HAP-1 (cell line): ENCODE results near the gene CCDC167.
"Not testable (repeated sequence)": the region's sequence is repeated elsewhere in the genome, so short reads cannot be mapped to it uniquely, and the experiment has no call there.

ENCODE experiments used
- DNase-seq, 2 experiments: peaks; one replicate each; pipeline ENCODE4 v3.0.0-alpha.2; 2016 to 2020; ENCODE audit warnings: low spot score in 2 of 2
- H3K27me3 ChIP-seq: fragments of 250-450 bp; sonication (Bioruptor Pico); 2 replicates; pipeline ENCODE4 v1.5.1; 2020; ENCODE audit warnings: low read depth, mild to moderate bottlenecking, moderate library complexity
- H3K36me3 ChIP-seq: fragments of 250-450 bp; sonication (Bioruptor Pico); replicated peaks from 2 replicates; pipeline ENCODE4 v1.5.1; 2020; ENCODE audit warnings: mild to moderate bottlenecking
- H3K4me1 ChIP-seq: fragments of 250-450 bp; sonication (Bioruptor Pico); 2 replicates; pipeline ENCODE4 v1.5.1; 2020; ENCODE audit warnings: mild to moderate bottlenecking
- H3K4me3 ChIP-seq: fragments of 250-450 bp; sonication (Bioruptor Pico); 2 replicates; pipeline ENCODE4 v1.5.1; 2020; ENCODE audit warnings: mild to moderate bottlenecking, moderate library complexity
- H3K9me3 ChIP-seq: fragments of 250-450 bp; sonication (Bioruptor Pico); 2 replicates; pipeline ENCODE4 v1.5.1; 2020; ENCODE audit warnings: mild to moderate bottlenecking, moderate library complexity
- in situ Hi-C: fragments of 300-500 bp; cut with MboI; formaldehyde crosslinking; loops from 3 replicates; pipeline ENCODE4 v1.14.3; 2020; ENCODE audit warnings: low sequenced_read_pairs, inconsistent platforms, mixed read lengths

The CCDC167 gene

DNA sequence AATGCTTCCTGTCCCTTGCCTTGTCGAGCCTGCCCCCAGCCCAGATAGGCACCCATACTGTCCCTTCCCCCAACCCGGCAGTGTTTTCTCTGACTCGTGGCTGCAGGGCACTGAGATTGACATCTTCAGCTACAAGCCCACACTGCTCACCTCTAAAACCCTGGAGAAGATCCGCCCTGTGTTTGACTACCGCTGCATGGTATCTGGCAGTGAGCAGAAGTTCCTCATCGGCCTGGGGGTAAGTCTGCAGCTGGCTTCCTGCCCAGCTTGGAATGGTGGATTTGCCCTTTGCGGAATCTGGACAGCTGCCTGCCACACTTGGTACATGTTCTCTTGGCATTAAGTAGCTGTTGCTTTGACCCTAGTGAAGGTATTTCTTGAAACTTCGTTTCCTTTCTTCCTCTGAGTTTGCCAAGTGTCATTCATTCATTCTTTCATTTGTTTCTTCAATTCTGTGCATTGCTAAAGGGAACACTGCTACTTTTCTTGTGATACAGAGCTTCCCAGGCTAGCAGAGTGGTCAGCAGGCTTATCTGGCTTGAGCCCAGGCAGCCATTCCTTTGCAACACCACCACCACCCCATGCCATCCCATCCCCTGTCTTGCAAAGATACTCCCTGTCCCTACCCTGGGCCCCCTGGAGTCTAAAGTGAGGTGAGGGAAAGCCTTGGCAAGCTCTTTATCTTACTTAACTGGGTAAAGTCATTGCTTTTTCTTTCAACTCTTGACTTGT lies 26.2 kb downstream of the CCDC167 start:
- DNase-seq = no peak
- Histone ChIP-seq H3K27me3 (no peaks in the 10 kb centered on the region), H3K36me3 (peaks cover 62% of the 10 kb centered on the region)

DNA sequence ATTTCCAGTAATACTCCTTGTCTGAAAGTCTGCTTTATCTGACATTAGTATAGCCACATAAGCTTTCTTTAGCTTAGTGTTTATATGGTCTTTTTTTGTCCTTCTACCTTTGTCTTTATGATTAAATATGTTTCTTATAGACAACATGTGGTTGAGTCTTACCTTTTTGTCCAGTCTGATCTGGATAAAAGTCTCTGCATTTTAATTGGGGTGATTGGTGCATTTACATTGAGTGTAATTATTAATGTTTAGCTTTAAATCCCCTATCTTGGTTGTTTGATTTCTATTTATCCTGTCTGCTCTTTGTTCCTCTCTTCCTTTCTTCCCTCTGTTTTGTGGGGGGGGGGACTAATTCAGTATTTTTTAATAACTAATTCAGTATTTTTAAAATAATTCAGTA lies 32.0 kb downstream of the CCDC167 start:
- in situ Hi-C loops = no loop called here
- no peak for DNase-seq
- Histone ChIP-seq H3K9me3 (no peaks in the 10 kb centered on the region), H3K4me1 (no peaks in the 10 kb centered on the region), H3K36me3 (peaks cover 43% of the 10 kb centered on the region), H3K4me3 (no peak overlapping the region), H3K27me3 (no peaks in the 10 kb centered on the region)

More for the DNA sequence above, 26.2 kb downstream of the CCDC167 start:
- Histone ChIP-seq H3K4me3 (no peak overlapping the region), H3K9me3 (no peaks in the 10 kb centered on the region), H3K4me1 (no peaks in the 10 kb centered on the region)
- in situ Hi-C loops = no loop called here

DNA sequence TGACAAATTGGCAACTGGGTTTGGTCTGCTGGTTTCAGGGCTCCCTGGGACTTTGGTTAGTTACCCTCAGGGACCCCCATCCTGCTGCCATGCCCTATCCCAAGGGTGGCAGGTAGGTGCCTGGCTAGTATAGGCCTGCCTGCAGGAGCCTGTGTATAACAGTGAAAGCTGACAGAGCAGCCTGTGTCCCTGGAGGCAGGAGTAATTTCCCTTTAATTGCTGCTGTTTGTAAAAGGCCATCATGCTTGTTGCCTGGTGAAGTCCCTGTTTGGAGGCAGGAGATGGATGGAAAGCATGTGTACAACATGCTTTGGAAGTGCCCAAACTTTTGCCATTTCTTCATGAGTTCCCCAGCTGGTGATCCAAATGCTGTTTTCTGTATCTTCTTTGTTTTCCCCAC lies 36.6 kb downstream of the CCDC167 start:
- in situ Hi-C loops = no loop called here
- no peaks in the 10 kb centered on the region for H3K4me1 ChIP-seq
- no peak for DNase-seq
- H3K4me3 ChIP-seq = no peak overlapping the region
- H3K27me3 ChIP-seq = no peaks in the 10 kb centered on the region
- H3K9me3 ChIP-seq = no peaks in the 10 kb centered on the region
- peaks cover 55% of the 10 kb centered on the region for H3K36me3 ChIP-seq

DNA sequence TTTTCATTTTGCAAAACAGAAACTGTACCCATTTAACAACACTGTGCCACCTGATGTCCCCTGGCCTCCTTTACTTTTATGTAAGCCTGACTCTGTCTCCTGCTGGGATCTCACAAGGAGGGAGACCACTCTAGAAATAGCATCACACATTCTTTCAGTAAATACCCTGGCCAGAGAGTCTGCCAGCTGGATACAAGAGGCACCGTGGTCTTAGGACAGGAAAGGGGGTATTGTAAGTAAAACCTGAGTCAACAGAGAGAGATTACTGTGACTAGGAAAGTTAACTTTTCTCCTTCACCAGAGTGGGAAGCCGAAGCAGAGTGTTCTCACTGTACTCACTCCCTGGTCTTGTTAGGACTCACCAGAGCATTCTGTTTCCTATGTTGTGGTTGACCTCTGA lies 38.9 kb downstream of the CCDC167 start:
- in situ Hi-C loops = no loop called here

DNA sequence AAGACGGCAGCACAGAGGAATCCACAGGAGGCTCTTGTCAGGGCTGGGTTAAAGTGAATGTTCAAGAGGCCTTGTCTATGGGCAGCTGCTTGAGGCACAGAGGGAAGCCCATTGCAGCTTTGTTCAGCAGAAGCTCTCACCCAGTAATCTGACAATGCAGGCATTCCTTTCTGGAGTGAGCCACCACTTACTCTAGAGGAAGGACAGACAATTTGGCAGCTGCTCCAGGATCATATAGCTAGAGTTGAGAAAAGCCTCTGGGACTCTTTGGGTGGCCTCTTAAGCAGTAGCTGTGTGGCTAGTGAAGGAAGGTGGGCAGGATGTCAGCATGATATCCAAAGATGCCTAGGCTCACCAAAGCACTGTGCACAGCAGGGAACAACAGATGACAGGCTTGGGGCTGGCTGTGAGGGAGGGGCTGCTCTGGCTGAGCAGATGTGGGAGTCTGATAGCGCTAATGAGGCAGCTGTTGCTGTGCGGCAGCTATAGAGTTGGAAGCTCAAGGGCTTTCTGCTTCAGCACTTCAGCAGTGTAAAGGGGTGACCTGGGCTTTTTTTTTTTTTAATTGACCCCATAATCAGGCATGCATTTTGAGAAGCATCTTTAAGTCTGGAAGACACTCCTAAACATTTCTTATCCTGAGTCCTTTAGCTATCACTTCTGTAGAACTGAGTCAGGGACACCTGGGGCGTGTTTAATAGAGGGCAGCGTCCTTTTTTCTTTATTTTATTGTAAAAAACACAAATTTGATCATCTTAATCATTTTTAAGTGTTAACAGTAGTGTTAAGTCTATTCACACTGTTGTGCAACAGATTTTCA lies 39.5 kb downstream of the CCDC167 start:
- in situ Hi-C loops = no loop called here
- peaks cover 64% of the 10 kb centered on the region for H3K36me3 ChIP-seq

More for the DNA sequence above, 38.9 kb downstream of the CCDC167 start:
- H3K4me3 ChIP-seq = no peak overlapping the region
- H3K36me3 ChIP-seq = peaks cover 63% of the 10 kb centered on the region
- DNase-seq = no peak
- H3K27me3 ChIP-seq = no peaks in the 10 kb centered on the region
- no peaks in the 10 kb centered on the region for H3K9me3 ChIP-seq
- H3K4me1 ChIP-seq = no peaks in the 10 kb centered on the region

DNA sequence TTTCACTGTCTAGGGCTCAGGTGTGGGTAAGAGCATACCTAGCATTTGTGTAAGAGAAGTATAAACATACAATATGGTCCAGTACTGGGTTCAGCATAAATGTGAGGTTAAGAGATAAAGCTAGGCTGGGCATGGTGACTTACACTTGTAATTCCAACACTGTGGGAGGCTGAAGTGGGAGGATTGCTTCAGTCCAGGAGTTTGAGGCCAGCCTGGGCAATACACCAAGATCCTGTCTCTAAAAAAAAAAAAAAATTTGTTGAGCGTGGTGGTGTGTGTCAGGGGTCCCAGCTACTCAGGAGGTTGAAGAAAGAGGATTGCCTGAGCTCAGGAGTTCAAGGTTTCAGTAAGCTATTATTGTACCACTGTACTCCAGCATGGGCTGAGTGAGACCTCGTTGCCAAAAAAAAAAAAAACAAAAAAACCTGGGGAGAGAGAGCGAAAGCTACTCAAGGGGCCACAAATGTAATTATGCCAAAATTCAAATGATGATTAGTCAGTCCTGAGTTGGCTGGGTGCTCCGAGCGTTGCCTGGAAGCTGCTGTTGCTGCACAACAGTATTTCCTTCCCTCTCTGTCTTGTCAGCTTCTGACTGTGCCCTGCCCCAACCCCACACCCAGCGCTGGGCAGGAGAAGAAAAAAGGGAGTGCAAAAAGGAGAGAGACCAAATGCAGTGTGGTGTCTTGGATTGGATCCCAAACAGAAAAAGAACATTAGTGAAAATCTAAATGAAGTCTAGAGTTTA lies 42.7 kb downstream of the CCDC167 start:
- in situ Hi-C loops = no loop called here
- peaks cover 61% of the 10 kb centered on the region for H3K36me3 ChIP-seq
- no peak overlapping the region for H3K4me3 ChIP-seq
- H3K9me3 ChIP-seq = no peaks in the 10 kb centered on the region
- no peak for DNase-seq
- no peaks in the 10 kb centered on the region for H3K27me3 ChIP-seq
- H3K4me1 ChIP-seq = no peaks in the 10 kb centered on the region

More for the DNA sequence above, 39.5 kb downstream of the CCDC167 start:
- Histone ChIP-seq H3K9me3 (no peaks in the 10 kb centered on the region), H3K27me3 (no peaks in the 10 kb centered on the region), H3K4me3 (no peak overlapping the region), H3K4me1 (no peaks in the 10 kb centered on the region)
- no peak for DNase-seq

DNA sequence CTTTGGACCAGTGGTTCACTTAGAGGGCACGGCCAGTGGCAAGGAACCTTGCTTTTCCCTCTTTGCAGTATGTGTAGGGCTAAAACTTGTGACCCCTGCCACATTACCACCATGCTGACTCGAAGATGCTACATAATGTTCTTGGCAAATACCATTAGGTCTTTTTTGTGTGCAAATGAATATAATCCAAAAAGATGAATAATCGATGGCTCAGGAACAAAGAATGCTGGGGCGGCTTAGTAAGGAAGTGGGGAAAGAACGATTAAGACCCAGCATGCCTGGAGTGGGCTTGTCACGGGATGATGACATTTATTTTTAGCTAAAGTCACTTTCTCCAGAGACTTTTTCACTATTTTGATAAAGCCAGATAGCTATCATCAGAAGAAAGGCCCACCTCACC lies 43.6 kb downstream of the CCDC167 start:
- no peak overlapping the region for H3K4me3 ChIP-seq
- in situ Hi-C loops = no loop called here
- H3K27me3 ChIP-seq = no peaks in the 10 kb centered on the region
- H3K36me3 ChIP-seq = peaks cover 63% of the 10 kb centered on the region
- H3K4me1 ChIP-seq = no peaks in the 10 kb centered on the region
- DNase-seq = no peak
- H3K9me3 ChIP-seq = no peaks in the 10 kb centered on the region

DNA sequence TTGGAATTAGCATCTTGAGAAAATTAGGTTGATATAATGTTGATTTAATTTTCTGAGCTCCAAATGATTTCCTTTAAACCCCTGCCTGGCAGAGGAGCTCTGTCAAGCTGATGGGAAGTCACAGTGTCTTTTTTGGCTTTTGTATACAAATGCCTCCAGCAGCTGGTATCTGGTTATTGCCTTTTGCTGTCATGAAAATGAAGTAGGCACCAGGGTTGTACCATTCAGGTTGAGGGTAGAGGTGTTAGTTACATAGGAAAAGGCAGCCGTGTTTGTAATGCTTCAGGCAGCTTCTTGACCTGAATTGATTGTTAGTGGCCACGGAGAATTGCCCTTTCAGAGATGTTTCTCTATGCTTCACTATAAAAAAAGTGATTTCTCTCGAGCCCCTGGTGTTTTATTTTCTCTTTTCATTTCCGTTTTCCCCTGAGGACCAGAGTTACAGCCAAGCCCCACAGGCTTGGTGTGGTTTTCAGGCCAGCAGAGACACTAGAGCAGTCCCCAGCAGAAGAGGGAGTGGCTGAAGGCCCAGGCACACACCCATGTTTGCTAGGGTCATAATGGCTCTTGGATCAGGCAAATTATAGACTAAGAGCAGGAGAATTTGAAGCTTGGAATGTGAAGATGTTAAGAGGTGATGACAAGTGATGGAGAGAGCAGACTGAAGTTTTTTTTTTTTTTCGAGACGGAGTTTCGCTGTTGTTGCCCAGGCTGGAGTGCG lies 45.1 kb downstream of the CCDC167 start:
- H3K36me3 ChIP-seq = peaks cover 62% of the 10 kb centered on the region
- H3K4me3 ChIP-seq = no peak overlapping the region
- H3K4me1 ChIP-seq = no peaks in the 10 kb centered on the region
- in situ Hi-C loops = no loop called here
- no peak for DNase-seq
- H3K27me3 ChIP-seq = no peaks in the 10 kb centered on the region
- no peaks in the 10 kb centered on the region for H3K9me3 ChIP-seq

DNA sequence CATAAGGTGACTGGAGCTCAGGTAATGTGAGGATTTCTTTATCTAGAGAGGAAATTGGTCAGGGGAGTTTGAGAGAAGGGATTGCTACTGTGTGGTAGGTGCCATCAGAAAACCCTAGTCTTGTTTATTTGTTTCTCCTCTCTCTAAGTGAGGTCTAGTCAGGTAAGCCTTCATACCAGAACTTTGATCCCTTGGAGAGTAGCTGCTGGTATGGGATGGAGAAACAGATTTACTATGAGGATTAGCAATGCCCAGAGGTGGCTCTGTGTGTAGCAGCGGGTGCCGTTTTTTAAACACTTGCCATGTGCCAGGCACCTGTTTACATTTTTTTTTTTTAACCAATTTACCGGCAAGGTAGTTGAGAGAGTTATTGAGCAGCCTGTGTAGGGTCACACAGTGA lies 47.2 kb downstream of the CCDC167 start:
- H3K4me3 ChIP-seq = no peak overlapping the region
- peaks cover 64% of the 10 kb centered on the region for H3K36me3 ChIP-seq

DNA sequence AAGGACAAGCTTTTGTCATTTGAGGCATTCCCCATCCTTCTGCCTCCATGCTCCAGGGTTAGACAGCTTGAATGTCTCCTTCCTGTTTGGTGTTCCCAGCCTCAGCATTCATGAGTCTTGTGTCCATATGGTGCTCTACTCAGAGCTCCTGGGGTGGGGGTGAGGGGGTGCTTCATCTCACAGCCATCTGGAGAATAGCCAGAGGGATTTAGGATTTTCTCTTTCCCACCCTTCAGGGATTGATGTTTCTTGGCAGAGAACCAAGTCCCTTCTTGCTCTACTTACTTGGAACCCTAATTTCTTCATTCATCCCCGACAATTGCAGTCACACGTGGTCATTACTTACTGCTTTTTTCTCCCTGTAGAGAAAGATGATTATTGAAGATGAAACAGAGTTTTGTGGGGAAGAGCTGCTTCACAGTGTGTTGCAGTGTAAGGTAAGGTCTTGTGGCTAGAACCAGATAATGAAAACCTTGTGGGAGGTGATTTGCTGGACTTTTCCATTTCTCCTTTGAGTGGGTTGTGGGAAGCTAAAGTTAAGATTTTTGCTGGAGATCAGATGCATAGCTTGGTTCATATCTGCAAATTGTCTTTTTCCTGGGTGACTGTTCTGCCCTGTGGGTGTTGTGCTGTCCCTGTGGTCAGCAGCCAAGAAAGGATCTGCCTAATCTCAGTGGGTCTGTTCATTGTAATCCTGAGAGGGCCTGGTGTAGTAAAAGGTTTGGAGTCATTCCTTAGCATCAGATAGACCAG lies 48.1 kb downstream of the CCDC167 start:
- Histone ChIP-seq H3K27me3 (no peaks in the 10 kb centered on the region), H3K9me3 (no peaks in the 10 kb centered on the region), H3K36me3 (peaks cover 73% of the 10 kb centered on the region), H3K4me3 (no peak overlapping the region), H3K4me1 (no peaks in the 10 kb centered on the region)
- in situ Hi-C loops = no loop called here
- no peak for DNase-seq

More for the DNA sequence above, 47.2 kb downstream of the CCDC167 start:
- no peaks in the 10 kb centered on the region for H3K9me3 ChIP-seq
- no peaks in the 10 kb centered on the region for H3K4me1 ChIP-seq
- in situ Hi-C loops = no loop called here
- DNase-seq = no peak
- no peaks in the 10 kb centered on the region for H3K27me3 ChIP-seq

DNA sequence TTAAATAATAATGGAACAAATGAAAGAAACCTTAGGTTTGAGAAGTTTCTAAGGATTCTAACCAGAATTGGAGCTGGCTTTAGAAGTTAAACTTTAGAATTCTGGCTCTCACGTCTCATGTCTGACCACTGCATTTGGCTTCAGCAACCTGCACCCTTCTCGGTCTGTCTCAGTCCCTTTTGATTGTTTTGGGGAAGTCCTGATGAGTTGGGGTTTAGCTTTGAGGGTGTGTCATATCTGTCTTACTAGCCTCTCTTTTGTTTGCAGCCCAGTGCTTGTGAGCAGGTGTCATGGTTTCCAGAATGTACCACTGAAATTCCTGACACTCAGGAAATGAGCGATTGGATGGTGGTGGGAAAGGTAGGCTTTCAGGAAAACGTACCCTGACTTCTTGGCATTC lies 49.7 kb downstream of the CCDC167 start:
- no peaks in the 10 kb centered on the region for H3K27me3 ChIP-seq
- H3K36me3 ChIP-seq = peaks cover 71% of the 10 kb centered on the region
- in situ Hi-C loops = no loop called here

DNA sequence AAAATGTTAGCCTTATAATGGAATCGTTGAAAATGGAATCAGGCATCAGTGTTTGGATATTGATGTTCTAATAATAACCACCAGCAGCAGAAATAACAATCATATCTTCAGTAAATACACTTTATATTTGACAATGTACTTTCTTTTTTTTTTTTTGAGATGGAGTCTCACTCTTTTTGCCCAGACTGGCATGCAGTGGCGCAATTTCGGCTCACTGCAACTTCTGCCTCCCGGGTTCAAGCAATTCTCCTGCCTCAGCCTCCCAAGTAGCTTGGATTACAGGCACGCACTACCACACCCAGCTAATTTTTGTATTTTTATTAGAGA lies 56.5 kb downstream of the CCDC167 start:
- peaks cover 48% of the 10 kb centered on the region for H3K36me3 ChIP-seq
- H3K9me3 ChIP-seq, H3K4me1 ChIP-seq, in situ Hi-C loops, H3K27me3 ChIP-seq, DNase-seq, H3K4me3 ChIP-seq: not testable (repeated sequence)

More for the DNA sequence above, 49.7 kb downstream of the CCDC167 start:
- no peak for DNase-seq
- H3K4me3 ChIP-seq = no peak overlapping the region
- H3K9me3 ChIP-seq = no peaks in the 10 kb centered on the region
- H3K4me1 ChIP-seq = no peaks in the 10 kb centered on the region
